KMS-11 (cell line): ENCODE measurements around the gene PERM1.

Experiments used
- H2AFZ ChIP-seq: fragments of 200-600 bp; sonication (generic); 2 replicates; pipeline ENCODE4 v1.6.1; 2016; ENCODE audit warnings: antibody characterized with exemption, mixed run types, low read depth
- H3K27ac ChIP-seq: fragments of 200-600 bp; sonication (generic); 2 replicates; pipeline ENCODE4 v1.6.1; 2016; ENCODE audit warnings: mild to moderate bottlenecking, mixed run types
- H3K27me3 ChIP-seq: fragments of 200-600 bp; sonication (generic); 2 replicates; pipeline ENCODE4 v1.6.1; 2017; ENCODE audit warnings: mild to moderate bottlenecking, low read depth, mixed run types, moderate library complexity; ENCODE audit not compliant: insufficient read depth
- H3K36me3 ChIP-seq: fragments of 200-600 bp; sonication (generic); 2 replicates; pipeline ENCODE4 v1.6.1; 2017; ENCODE audit warnings: mild to moderate bottlenecking, mixed run types; ENCODE audit not compliant: insufficient read depth
- H3K4me1 ChIP-seq: fragments of 200-600 bp; sonication (generic); 2 replicates; pipeline ENCODE4 v1.6.1; 2016; ENCODE audit warnings: mild to moderate bottlenecking, low read depth, mixed run types; ENCODE audit not compliant: poor library complexity, severe bottlenecking
- H3K4me2 ChIP-seq: fragments of 200-600 bp; sonication (generic); 2 replicates; pipeline ENCODE4 v1.7.0; 2016; ENCODE audit warnings: mild to moderate bottlenecking, mixed run types
- H3K4me3 ChIP-seq: fragments of 200-600 bp; sonication (generic); IDR thresholded peaks from 2 replicates; pipeline ENCODE4 v1.6.1; 2017; ENCODE audit warnings: low read depth, low read length, mixed read lengths; ENCODE audit not compliant: insufficient read depth
- H3K79me2 ChIP-seq: fragments of 200-600 bp; sonication (generic); 2 replicates; pipeline ENCODE4 v1.6.1; 2016; ENCODE audit warnings: low read depth, mixed run types; ENCODE audit not compliant: insufficient read depth
- H3K9ac ChIP-seq: fragments of 200-600 bp; sonication (generic); 2 replicates; pipeline ENCODE4 v1.6.1; 2016; ENCODE audit warnings: mild to moderate bottlenecking, mixed run types
- H4K20me1 ChIP-seq: fragments of 200-600 bp; sonication (generic); 2 replicates; pipeline ENCODE4 v1.6.1; 2016; ENCODE audit warnings: mild to moderate bottlenecking, mixed run types; ENCODE audit not compliant: insufficient read depth
- CTCF ChIP-seq: fragments of 200-600 bp; sonication (generic); conservative IDR thresholded peaks from 2 replicates; pipeline ENCODE4 v1.6.1; 2017; ENCODE audit warnings: low read depth, mild to moderate bottlenecking, antibody characterized with exemption, low read length, moderate library complexity, mixed read lengths

PERM1 gene

DNA sequence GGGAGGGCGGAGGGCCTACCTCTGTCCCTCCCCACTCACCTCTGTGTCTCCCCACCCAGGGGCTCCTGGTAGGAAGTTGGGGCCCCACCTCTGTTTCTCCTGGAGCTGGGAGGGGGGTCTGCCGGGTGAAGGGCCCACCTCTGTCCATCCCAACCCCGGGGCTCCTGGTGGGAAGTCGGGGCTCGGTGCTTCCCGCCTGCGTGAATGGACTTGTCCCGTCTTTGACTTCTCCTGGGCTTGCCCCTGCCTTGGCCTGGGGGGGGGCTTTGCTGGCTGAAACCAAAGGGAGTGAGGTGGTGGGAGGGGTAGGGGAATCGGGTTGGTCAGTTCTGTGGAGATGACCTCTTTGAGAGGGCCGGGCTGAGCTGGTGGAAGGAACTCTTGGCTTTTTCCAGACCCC lies 43.8 kb upstream of the PERM1 start:
- H3K79me2 ChIP-seq = no peaks in the 10 kb centered on the region
- H3K4me3 ChIP-seq = no peak overlapping the region
- no peaks in the 10 kb centered on the region for H3K36me3 ChIP-seq
- no peak overlapping the region for H3K4me2 ChIP-seq
- H2AFZ ChIP-seq = no peak overlapping the region
- no peak for TF ChIP-seq CTCF
- no peaks in the 10 kb centered on the region for H4K20me1 ChIP-seq
- no peak overlapping the region for H3K9ac ChIP-seq
- no peak overlapping the region for H3K27ac ChIP-seq
- peaks cover 74% of the 10 kb centered on the region for H3K27me3 ChIP-seq
- H3K4me1 ChIP-seq = peaks cover 11% of the 10 kb centered on the region

DNA sequence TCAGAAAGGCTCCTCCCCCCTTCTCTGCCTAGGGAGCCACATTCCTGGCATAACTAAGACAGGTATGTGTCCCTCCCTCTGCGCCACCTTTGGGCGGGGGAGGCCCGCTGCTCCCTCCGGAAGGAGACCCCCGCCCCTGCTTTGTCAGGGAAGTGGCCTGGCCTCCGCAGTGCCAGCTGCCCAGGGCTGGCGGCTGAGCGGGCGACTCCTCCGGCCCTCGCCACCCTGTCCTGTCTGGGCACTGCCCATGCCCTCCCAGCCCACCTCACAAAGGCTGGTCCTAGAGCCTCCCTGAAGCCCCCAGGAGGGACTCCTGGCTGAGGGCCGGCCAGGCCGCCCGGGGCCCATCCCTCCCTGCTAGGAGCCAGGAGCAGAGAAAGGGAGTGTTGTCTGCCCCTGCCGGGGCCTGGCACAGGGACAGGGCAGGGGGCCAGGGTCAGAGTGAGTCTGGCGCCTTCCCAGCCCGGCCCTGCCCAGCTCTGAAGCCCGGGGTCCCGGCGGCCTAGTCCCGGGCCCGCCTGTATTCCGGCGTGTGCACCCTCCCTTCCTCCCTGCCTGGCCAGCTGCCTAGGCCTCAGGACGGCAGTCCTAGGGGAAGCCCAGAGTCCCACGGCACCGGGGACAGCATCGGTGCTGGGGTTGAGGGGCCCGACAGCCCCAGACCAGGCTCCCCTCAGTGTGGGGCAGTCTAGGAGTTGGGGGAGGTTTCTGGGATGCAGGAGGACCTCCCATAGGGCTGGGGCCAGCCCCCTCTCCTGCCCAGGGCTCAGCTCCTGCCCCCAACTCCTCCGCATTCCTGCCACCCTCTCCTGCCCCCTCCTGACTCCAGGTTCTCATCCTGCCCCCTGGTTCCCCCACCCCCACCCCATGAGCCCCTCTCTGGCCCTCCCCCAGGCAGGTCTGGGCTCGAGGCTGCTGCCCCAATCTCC lies 43.1 kb upstream of the PERM1 start:
- H3K4me1 ChIP-seq = peaks cover 11% of the 10 kb centered on the region
- H3K27me3 ChIP-seq = peaks cover 74% of the 10 kb centered on the region
- TF ChIP-seq CTCF = no peak
- no peak overlapping the region for H3K9ac ChIP-seq
- H3K36me3 ChIP-seq = no peaks in the 10 kb centered on the region
- H3K4me2 ChIP-seq = no peak overlapping the region
- H3K27ac ChIP-seq = no peak overlapping the region
- H3K4me3 ChIP-seq = no peak overlapping the region
- H3K79me2 ChIP-seq = no peaks in the 10 kb centered on the region
- no peaks in the 10 kb centered on the region for H4K20me1 ChIP-seq
- H2AFZ ChIP-seq = no peak overlapping the region

DNA sequence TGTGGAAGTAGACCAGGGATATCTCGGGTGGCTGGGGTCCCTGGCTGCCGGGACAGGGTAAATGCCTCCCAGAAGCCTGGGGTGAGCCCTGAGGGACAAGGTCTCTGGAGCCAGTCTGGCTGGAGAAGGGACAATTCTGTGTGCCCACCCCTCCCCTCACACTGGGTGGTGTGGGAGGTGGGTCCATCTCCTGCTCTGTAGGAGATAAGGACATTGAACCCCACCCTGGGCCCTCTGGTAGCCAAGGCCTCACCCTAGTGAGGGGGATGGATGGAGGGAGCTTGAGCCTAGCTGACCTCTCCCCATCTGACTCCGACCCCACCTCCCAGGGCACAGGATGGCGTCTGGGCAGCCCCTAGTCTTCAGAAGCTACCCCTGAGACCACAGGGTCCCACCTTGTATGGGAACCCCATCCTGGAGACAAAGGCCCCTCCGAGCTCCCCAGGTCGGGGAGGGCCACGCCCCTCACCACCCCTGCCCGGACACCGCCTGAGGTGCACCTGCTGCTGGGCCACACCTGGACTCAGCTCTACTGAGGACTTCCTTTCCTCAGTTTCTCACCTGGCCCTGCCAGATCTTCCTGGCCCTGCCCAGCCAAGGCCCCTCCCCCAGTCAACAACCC lies 42.4 kb upstream of the PERM1 start:
- H3K9ac ChIP-seq = no peak overlapping the region
- peaks cover 11% of the 10 kb centered on the region for H3K4me1 ChIP-seq
- no peak overlapping the region for H3K4me2 ChIP-seq
- H3K79me2 ChIP-seq = no peaks in the 10 kb centered on the region
- no peak for TF ChIP-seq CTCF
- H4K20me1 ChIP-seq = no peaks in the 10 kb centered on the region
- H2AFZ ChIP-seq = no peak overlapping the region
- H3K36me3 ChIP-seq = no peaks in the 10 kb centered on the region
- no peak overlapping the region for H3K4me3 ChIP-seq
- H3K27ac ChIP-seq = no peak overlapping the region
- H3K27me3 ChIP-seq = peaks cover 74% of the 10 kb centered on the region

DNA sequence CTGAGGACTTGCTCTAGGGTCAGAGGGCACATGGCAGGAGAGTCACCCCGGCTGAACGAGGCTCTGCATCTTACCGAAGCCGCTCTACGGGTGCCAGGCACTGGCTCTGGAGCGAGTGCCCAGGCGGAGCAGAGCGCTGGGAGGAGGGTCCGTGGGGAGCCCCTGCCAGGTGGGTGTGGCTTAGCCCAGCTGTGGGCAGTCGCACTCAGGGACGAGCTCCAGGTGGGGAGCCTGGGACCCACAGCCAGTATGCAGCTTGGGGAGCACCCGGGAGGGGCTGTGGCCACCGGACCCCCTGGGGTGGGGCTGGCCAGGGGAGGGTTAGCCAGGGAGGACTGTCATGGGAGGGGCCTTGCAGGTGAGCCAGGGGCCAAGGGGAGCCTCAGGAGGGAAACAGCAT lies 41.8 kb upstream of the PERM1 start:
- H3K4me2 ChIP-seq = no peak overlapping the region
- no peaks in the 10 kb centered on the region for H4K20me1 ChIP-seq
- no peaks in the 10 kb centered on the region for H3K79me2 ChIP-seq
- no peak overlapping the region for H3K9ac ChIP-seq
- TF ChIP-seq CTCF = no peak
- peaks cover 16% of the 10 kb centered on the region for H3K4me1 ChIP-seq
- no peaks in the 10 kb centered on the region for H3K36me3 ChIP-seq
- H3K27ac ChIP-seq = no peak overlapping the region
- H2AFZ ChIP-seq = no peak overlapping the region
- peaks cover 72% of the 10 kb centered on the region for H3K27me3 ChIP-seq
- no peak overlapping the region for H3K4me3 ChIP-seq
